ENCODE measurements around the gene BIRC7. TPM values are rescaled to one million over a fixed set of nuclear protein-coding genes. Genes with fewer than 3 reads are reported as not detected.

Gene BIRC7
- total RNA-seq, 1 donor from 2014 or later: 10.6 TPM

GRCh38 chr20:63258781-63259180 lies 23.1 kb downstream of the BIRC7 start:
- DNase-seq (ENCODE audit: low read depth): no peak
- H3K4me3 ChIP-seq (ENCODE audit: low read depth, low read length): no peak overlapping the region
- no peak for TF ChIP-seq CTCF (conservative IDR thresholded peaks at IDR 0.05; ENCODE audit: low read depth, low read length)

- no peak overlapping the region for H3K4me3 ChIP-seq (ENCODE audit: low read depth, low read length)
- DNase-seq (ENCODE audit: low read depth): no peak
- no peak for TF ChIP-seq CTCF (conservative IDR thresholded peaks at IDR 0.05; ENCODE audit: low read depth, low read length)
Observed at GRCh38 chr20:63259734-63260460, 24.2 kb downstream of the BIRC7 start.

- no peak for DNase-seq (ENCODE audit: low read depth)
- no peak overlapping the region for H3K4me3 ChIP-seq (ENCODE audit: low read depth, low read length)
- TF ChIP-seq CTCF (conservative IDR thresholded peaks at IDR 0.05; ENCODE audit: low read depth, low read length): no peak
Observed at GRCh38 chr20:63260521-63260920, 24.8 kb downstream of the BIRC7 start.

- no peak for TF ChIP-seq CTCF (conservative IDR thresholded peaks at IDR 0.05; ENCODE audit: low read depth, low read length)
- no peak for DNase-seq (ENCODE audit: low read depth)
- H3K4me3 ChIP-seq (ENCODE audit: low read depth, low read length): no peak overlapping the region
Observed at GRCh38 chr20:63261060-63261794, 25.5 kb downstream of the BIRC7 start.

GRCh38 chr20:63261795-63262528 lies 26.3 kb downstream of the BIRC7 start:
- no peak overlapping the region for H3K4me3 ChIP-seq (ENCODE audit: low read depth, low read length)
- DNase-seq (ENCODE audit: low read depth): no peak
- no peak for TF ChIP-seq CTCF (conservative IDR thresholded peaks at IDR 0.05; ENCODE audit: low read depth, low read length)

- no peak for TF ChIP-seq CTCF (conservative IDR thresholded peaks at IDR 0.05; ENCODE audit: low read depth, low read length)
- DNase-seq (ENCODE audit: low read depth): no peak
- no peak overlapping the region for H3K4me3 ChIP-seq (ENCODE audit: low read depth, low read length)
Observed at GRCh38 chr20:63262836-63263235, 27.1 kb downstream of the BIRC7 start.
